K562 (cell line): ENCODE results near the gene VWA3B. TPM values are rescaled to one million over a fixed set of nuclear protein-coding genes. Genes with fewer than 3 reads are reported as not detected.

Experiments used
- ATAC-seq: fragments of 200-7000 bp; cut with Tn5 transposase; 3 replicates; pipeline ENCODE4 v1.9.1; 2020; ENCODE audit warnings: moderate library complexity
- BruUV-seq: library from RNA; stranded (reverse); fragments of 400-500 nt; replicated peaks from 2 replicates; lab custom pipeline; 2021; lab: Mats Ljungman, UMichigan
- CTCF ChIA-PET: fragments of 300-600 bp; formaldehyde crosslinking; extraction: SDS; loops from one replicate; lab custom pipeline; 2021; ENCODE audit warnings: low intra/inter-chr PET ratio; lab: Yijun Ruan, JAX
- POLR2A ChIA-PET: fragments of 300-600, 350-650 bp; sonication (Branson Sonifier 250); formaldehyde crosslinking; extraction: SDS; loops from one replicate; lab custom pipeline; 2021; ENCODE audit warnings: antibody characterized with exemption, inconsistent platforms; lab: Yijun Ruan, JAX
- DNase-seq, 4 experiments: peaks; one replicate each; pipeline versions ENCODE4 v3.0.0 to v3.0.0-alpha.2; 2011 to 2018; ENCODE audit warnings: low spot score in 3 of 4, mixed read lengths in 3 of 4; ENCODE audit errors: extremely low read depth in 1 of 4
- FAIRE-seq: peaks from 2 replicates; lab custom pipeline; 2011; peaks lifted over from hg19 to GRCh38; lab: Jason Lieb, UNC
- H2AFZ ChIP-seq: 2 replicates; pipeline ENCODE4 v1.6.0; 2011; ENCODE audit warnings: low read depth, low read length, control low read depth, inconsistent platforms
- H3K27ac ChIP-seq: fragments of 200-600 bp; 3 replicates; pipeline ENCODE4 v1.8.0; 2011; ENCODE audit warnings: low read depth, mild to moderate bottlenecking, control low read depth, inconsistent platforms, low read length, moderate library complexity, mixed read lengths; ENCODE audit errors: extremely low read depth
- H3K27me3 ChIP-seq, 2 experiments: fragments of 300-600 bp in 1 of 2; 2 replicates in 1 of 2; 3 replicates in 1 of 2; pipeline versions ENCODE4 v1.6.0 to v1.8.0; 2011; ENCODE audit warnings: inconsistent platforms in 2 of 2, low read length in 2 of 2, mild to moderate bottlenecking in 1 of 2, mixed read lengths in 1 of 2, moderate library complexity in 1 of 2; ENCODE audit not compliant: control insufficient read depth in 2 of 2, insufficient read depth in 2 of 2
- H3K36me3 ChIP-seq: fragments of 300-600 bp; 3 replicates; pipeline ENCODE4 v1.8.0; 2011; ENCODE audit warnings: mild to moderate bottlenecking, low read length, inconsistent platforms; ENCODE audit not compliant: control insufficient read depth, insufficient read depth
- H3K4me1 ChIP-seq, 2 experiments: fragments of 200-600 bp in 1 of 2; replicated peaks in 1 of 2; 2 replicates in 1 of 2; 3 replicates in 1 of 2; pipeline versions ENCODE4 v1.5.1 to v1.8.0; 2011; ENCODE audit warnings: inconsistent platforms in 2 of 2, low read length in 2 of 2, mild to moderate bottlenecking in 1 of 2, mixed read lengths in 1 of 2, moderate library complexity in 1 of 2; ENCODE audit not compliant: control insufficient read depth in 2 of 2, insufficient read depth in 2 of 2
- H3K4me2 ChIP-seq: 2 replicates; pipeline ENCODE4 v1.6.1; 2011; ENCODE audit warnings: low read length, control low read depth, inconsistent platforms, mixed read lengths; ENCODE audit not compliant: insufficient read depth
- H3K4me3 ChIP-seq: fragments of 200-600 bp; sonication (generic), shearing (Covaris generic); 2 replicates; pipeline ENCODE4 v1.5.1; 2016; ENCODE audit warnings: control low read depth, inconsistent platforms
- H3K79me2 ChIP-seq: fragments of 200-600 bp; 3 replicates; pipeline ENCODE4 v1.8.0; 2011; ENCODE audit warnings: low read length, inconsistent platforms; ENCODE audit not compliant: control insufficient read depth, insufficient read depth
- H3K9ac ChIP-seq, 2 experiments: 2 replicates each; pipeline versions ENCODE4 v1.6.0 to v1.6.1; 2011; ENCODE audit warnings: low read depth in 2 of 2, low read length in 2 of 2, control low read depth in 1 of 2, inconsistent platforms in 1 of 2, mild to moderate bottlenecking in 1 of 2, mixed read lengths in 1 of 2; ENCODE audit not compliant: insufficient read depth in 1 of 2
- H3K9me1 ChIP-seq: one replicate; pipeline ENCODE4 v1.6.0; 2011; ENCODE audit warnings: inconsistent platforms, mild to moderate bottlenecking, low read length, moderate library complexity; ENCODE audit not compliant: control insufficient read depth, insufficient read depth
- H3K9me3 ChIP-seq: replicated peaks from 2 replicates; pipeline ENCODE4 v1.5.1; 2011; ENCODE audit warnings: low read depth, low read length, inconsistent platforms; ENCODE audit not compliant: control insufficient read depth, insufficient read depth
- H4K20me1 ChIP-seq: replicated peaks from 2 replicates; pipeline ENCODE4 v1.6.1; 2011; ENCODE audit warnings: low read length, inconsistent platforms, mixed read lengths; ENCODE audit not compliant: control insufficient read depth, insufficient read depth
- HDAC8 ChIP-seq: fragments of 450-650 bp; IDR thresholded peaks from 2 replicates; pipeline ENCODE4 v1.6.1; 2016; ENCODE audit warnings: mild to moderate bottlenecking, missing genetic modification characterization, moderate library complexity, missing compliant biosample characterization
- MBD2 ChIP-seq: sonication (generic); IDR thresholded peaks from 2 replicates; pipeline ENCODE4 v1.6.1; 2016; ENCODE audit warnings: low read depth, borderline replicate concordance
- PCBP2 ChIP-seq: fragments of 200-400 bp; formaldehyde crosslinking; IDR thresholded peaks from 2 replicates; pipeline ENCODE4 v1.6.1; 2018; ENCODE audit warnings: low read length, low read depth, mild to moderate bottlenecking, moderate library complexity; ENCODE audit not compliant: poor library complexity, severe bottlenecking
- SMAD4 ChIP-seq: fragments of 250-450 bp; sonication (Bioruptor Pico); conservative IDR thresholded peaks from 2 replicates; pipeline ENCODE4 v1.8.0; 2021; ENCODE audit warnings: inconsistent platforms, mild to moderate bottlenecking, moderate library complexity
- ZNF785 ChIP-seq: fragments of 250-450 bp; sonication (Bioruptor Pico); IDR thresholded peaks from 2 replicates; pipeline ENCODE4 v1.4.0; 2020; ENCODE audit warnings: mild to moderate bottlenecking
- WGBS: fragments of 100-300 bp; shearing (Covaris generic); methylation state at CpG from one replicate; pipeline ENCODE4 v1.1.6; 2016; ENCODE audit warnings: low coverage, mixed read lengths; ENCODE audit not compliant: insufficient coverage; ENCODE audit errors: missing lambda C conversion rate; 5-methylcytosine and 5-hydroxymethylcytosine counted together
- in situ Hi-C: fragments of 300-500 bp; cut with MboI; formaldehyde crosslinking; loops from 4 replicates; pipeline ENCODE4 v1.15.0; 2018; ENCODE audit warnings: inconsistent platforms, mixed read lengths
- intact Hi-C: fragments of 100-400 bp; cut with micrococcal nuclease; formaldehyde crosslinking; loops from 2 replicates; pipeline ENCODE4 v1.14.2; 2022
- polyA plus RNA-seq, 8 experiments: library from polyadenylated mRNA; depleted of rRNA in 4 of 8; stranded (reverse) in 5 of 8; unstranded in 3 of 8; fragments of >200 nt; fragmentation: Nextera tagmentation in 2 of 8; fragmentation: Illumina TruSeq in 1 of 8; extraction: Ambion mirVana in 2 of 8; extraction: Trizol in 1 of 8; gene quantifications; 2 replicates each; pipeline versions ENCODE4 v1.2.1 to v1.2.3, GENCODE V29; 2011 to 2014; ENCODE audit warnings: inconsistent platforms in 1 of 8, missing spikeins in 1 of 8
- total RNA-seq, 7 experiments: library from RNA; depleted of rRNA in 6 of 7; stranded (reverse); fragments of >200 nt in 6 of 7; fragmentation: Illumina TruSeq in 2 of 7; extraction: Trizol in 2 of 7; gene quantifications; 2 replicates each; pipeline versions ENCODE4 v1.2.1 to v1.2.3, GENCODE V29; 2011 to 2021; ENCODE audit warnings: low replicate concordance in 1 of 7
- TF ChIP-seq, protein P1 (sequence below): fragments of 450-650 bp; IDR thresholded peaks from 2 replicates; pipeline ENCODE4 v1.6.1; 2016; ENCODE audit warnings: missing biosample characterization, missing genetic modification characterization
- TF ChIP-seq, protein P2 (sequence below): fragments of 450-650 bp; formaldehyde crosslinking; IDR thresholded peaks from 2 replicates; pipeline ENCODE4 v1.4.0; 2022; ENCODE audit warnings: missing genetic modification characterization

VWA3B gene
- total and polyA plus RNA-seq, 9 of the 15 experiments (the other 6 are each of a cell fraction or from before 2014, with no cell fraction given) = not detected

DNA sequence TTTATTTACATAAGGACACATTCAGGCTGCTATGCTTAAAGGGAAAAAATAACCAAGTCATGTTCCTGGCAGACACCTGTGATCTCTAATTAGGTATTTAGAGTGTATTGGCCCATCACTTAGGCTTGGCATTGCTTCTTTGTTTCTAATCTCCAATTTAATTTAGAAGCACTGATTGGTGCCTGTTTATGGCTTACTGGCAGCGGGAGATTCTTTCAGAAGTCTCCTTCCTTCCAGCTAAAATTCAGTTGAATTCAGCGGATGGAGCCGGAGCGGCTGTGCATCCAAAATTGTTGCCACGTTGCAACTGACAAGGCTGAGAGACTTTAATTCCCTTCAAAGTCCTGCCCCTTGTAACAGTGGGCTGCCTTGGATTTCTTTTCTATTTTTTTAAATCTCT is 66.5 kb downstream of the VWA3B start:
- Histone ChIP-seq H3K4me1 (no peaks in the 10 kb centered on the region), H3K9ac (no peak overlapping the region), H3K9me3 (no peaks in the 10 kb centered on the region), H3K4me2 (no peak overlapping the region), H3K36me3 (no peaks in the 10 kb centered on the region), H3K9me1 (no peaks in the 10 kb centered on the region), H3K4me3 (no peak overlapping the region), H3K27ac (no peak overlapping the region), H2AFZ (no peak overlapping the region), H4K20me1 (no peaks in the 10 kb centered on the region)
- ChIA-PET POLR2A (no interaction called here), CTCF (no interaction called here)
- intact Hi-C loops = no loop called here
- no peak for ATAC-seq
- WGBS = 4% methylated on average over 5 of the region's 5 CpGs
- TF ChIP-seq SMAD4 (CRISPR knock-in tag) = no peak
- TF ChIP-seq, protein P1, sequence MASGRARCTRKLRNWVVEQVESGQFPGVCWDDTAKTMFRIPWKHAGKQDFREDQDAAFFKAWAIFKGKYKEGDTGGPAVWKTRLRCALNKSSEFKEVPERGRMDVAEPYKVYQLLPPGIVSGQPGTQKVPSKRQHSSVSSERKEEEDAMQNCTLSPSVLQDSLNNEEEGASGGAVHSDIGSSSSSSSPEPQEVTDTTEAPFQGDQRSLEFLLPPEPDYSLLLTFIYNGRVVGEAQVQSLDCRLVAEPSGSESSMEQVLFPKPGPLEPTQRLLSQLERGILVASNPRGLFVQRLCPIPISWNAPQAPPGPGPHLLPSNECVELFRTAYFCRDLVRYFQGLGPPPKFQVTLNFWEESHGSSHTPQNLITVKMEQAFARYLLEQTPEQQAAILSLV = no peak
- TF ChIP-seq ZNF785 (CRISPR knock-in tag) = no peak
- TF ChIP-seq MBD2 = no peak
- TF ChIP-seq, protein P2, sequence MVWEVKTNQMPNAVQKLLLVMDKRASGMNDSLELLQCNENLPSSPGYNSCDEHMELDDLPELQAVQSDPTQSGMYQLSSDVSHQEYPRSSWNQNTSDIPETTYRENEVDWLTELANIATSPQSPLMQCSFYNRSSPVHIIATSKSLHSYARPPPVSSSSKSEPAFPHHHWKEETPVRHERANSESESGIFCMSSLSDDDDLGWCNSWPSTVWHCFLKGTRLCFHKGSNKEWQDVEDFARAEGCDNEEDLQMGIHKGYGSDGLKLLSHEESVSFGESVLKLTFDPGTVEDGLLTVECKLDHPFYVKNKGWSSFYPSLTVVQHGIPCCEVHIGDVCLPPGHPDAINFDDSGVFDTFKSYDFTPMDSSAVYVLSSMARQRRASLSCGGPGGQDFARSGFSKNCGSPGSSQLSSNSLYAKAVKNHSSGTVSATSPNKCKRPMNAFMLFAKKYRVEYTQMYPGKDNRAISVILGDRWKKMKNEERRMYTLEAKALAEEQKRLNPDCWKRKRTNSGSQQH = no peak
- no peak for TF ChIP-seq PCBP2
- TF ChIP-seq HDAC8 = no peak
- TF ChIP-seq, all 486 proteins: peak for 0
- in situ Hi-C loops = no loop called here
- DNase-seq (no peak), FAIRE-seq (no peak)
- H3K79me2 ChIP-seq = no peaks in the 10 kb centered on the region
- BruUV-seq = no TSS peak
- H3K27me3 ChIP-seq = peaks cover 25 to 50% of the 10 kb centered on the region in 2 experiments
